ENCODE results near the gene DGLUCY. TPM values are rescaled to one million over a fixed set of nuclear protein-coding genes. Genes with fewer than 3 reads are reported as not detected.

DGLUCY gene
- total RNA-seq, 1 donor from 2014 or later = 8.3 TPM

DNA sequence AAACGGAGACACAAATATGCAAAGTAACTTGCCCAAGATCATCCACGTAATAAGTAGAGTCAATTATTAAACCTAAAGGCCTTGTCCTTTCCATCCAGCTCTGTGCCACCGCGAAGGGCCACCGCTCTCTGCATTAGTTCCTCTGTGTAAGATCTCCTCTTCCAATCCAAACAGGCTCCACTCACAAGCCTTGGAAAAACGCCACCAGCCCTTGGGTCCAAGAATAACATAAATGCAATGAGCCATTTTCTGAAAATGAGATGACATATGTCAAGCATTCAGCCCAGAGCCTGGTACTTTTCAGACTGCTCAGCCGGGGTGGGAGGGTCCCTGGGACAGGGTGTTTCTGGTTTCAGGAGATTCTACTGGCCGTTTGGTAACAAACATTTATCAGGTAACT lies 30.0 kb downstream of the DGLUCY start:
- Mint-ChIP-seq H3K4me3 (ENCODE audit: unreplicated experiment) (no peak overlapping the region), H3K27me3 (ENCODE audit: unreplicated experiment) (peaks cover 2% of the 10 kb centered on the region), H3K4me1 (ENCODE audit: low read depth, unreplicated experiment) (no peaks in the 10 kb centered on the region), H3K36me3 (ENCODE audit: unreplicated experiment) (no peaks in the 10 kb centered on the region), H3K9me3 (ENCODE audit: unreplicated experiment) (no peaks in the 10 kb centered on the region), H3K27ac (ENCODE audit: unreplicated experiment) (no peak overlapping the region)
- TF ChIP-seq CTCF (IDR thresholded peaks at IDR 0.05; ENCODE audit: partially characterized antibody, unreplicated experiment) = no peak
- no peak for DNase-seq

DNA sequence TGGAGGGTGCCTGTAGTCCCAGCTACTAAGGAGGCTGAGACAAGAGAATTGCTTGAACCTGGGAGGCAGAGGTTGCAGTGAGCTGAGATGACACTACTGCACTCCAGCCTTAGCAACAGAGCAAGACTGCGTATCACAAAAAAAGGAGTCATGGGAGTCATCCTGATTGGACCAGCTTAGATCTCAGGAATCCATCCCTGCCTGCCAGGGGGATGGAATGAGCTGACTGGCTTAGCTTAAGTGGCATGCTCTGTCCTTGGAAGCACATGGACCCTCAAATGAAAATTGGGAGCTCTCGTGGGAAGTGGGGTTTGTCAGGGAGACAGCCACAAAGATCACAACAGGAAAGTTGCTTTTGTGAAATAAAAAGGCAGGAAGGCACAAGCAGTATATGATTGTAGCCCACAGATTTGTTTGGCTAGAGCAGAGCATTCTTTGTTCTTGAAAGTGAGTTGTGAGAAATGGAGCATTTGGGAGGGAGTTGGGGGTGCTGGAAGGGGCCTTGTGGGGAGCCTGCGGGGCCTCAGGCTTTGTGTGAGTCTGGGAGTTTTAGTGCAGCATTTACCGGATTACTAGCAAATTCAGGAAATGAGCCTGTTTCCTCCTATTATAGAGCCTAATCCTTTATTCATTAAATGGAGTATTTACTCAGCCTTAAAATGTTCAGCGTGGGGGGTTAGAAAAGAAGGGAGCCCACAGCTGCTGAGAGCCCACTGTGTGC lies 30.7 kb downstream of the DGLUCY start:
- Mint-ChIP-seq H3K27ac (ENCODE audit: unreplicated experiment) (no peak overlapping the region), H3K4me3 (ENCODE audit: unreplicated experiment) (no peak overlapping the region), H3K4me1 (ENCODE audit: low read depth, unreplicated experiment) (no peaks in the 10 kb centered on the region), H3K9me3 (ENCODE audit: unreplicated experiment) (no peaks in the 10 kb centered on the region), H3K36me3 (ENCODE audit: unreplicated experiment) (no peaks in the 10 kb centered on the region), H3K27me3 (ENCODE audit: unreplicated experiment) (peaks cover 2% of the 10 kb centered on the region)
- no peak for DNase-seq
- TF ChIP-seq CTCF (IDR thresholded peaks at IDR 0.05; ENCODE audit: partially characterized antibody, unreplicated experiment) = no peak

DNA sequence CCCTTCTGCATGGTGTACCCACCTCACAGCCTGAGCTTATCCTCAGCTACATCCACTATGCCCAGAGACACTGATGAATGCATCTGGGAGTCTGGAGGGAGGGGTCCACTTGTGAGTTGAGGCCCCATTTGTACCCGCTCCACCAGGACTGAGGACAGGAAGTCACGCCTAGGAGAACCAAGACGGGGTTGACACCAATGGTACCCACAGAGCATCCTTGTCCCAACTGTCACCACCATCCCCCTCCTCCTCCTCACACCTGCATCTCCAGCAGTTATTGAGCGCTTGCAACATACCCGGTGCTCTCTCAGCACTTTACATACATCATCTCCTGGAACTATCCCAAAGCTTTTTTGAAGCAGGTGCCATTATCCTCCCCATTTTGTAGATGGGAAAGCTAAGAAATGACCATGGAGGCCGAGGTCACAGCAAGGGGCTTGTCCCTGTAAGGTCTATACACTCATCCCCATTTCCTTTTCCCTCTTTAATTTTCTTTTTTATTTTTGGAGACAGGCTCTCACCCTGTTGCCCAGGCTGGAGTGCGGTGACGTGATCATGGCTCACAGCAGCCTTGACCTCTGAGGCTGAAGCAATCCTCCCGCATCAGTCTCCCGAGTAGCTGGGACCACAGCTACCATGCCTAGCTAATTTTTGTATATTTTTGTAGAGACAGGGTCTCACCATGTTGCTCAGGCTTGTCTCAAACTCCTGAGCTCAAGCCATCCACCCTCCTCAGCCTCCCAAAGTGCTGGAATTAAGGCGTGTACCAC lies 31.7 kb downstream of the DGLUCY start:
- H3K27me3 Mint-ChIP-seq (ENCODE audit: unreplicated experiment) = peaks cover 2% of the 10 kb centered on the region
- H3K4me1 Mint-ChIP-seq (ENCODE audit: low read depth, unreplicated experiment) = no peaks in the 10 kb centered on the region
- H3K27ac Mint-ChIP-seq (ENCODE audit: unreplicated experiment) = no peak overlapping the region
- no peaks in the 10 kb centered on the region for H3K36me3 Mint-ChIP-seq (ENCODE audit: unreplicated experiment)
- no peak overlapping the region for H3K4me3 Mint-ChIP-seq (ENCODE audit: unreplicated experiment)
- DNase-seq = no peak
- TF ChIP-seq CTCF (IDR thresholded peaks at IDR 0.05; ENCODE audit: partially characterized antibody, unreplicated experiment) = no peak
- H3K9me3 Mint-ChIP-seq (ENCODE audit: unreplicated experiment) = no peaks in the 10 kb centered on the region

DNA sequence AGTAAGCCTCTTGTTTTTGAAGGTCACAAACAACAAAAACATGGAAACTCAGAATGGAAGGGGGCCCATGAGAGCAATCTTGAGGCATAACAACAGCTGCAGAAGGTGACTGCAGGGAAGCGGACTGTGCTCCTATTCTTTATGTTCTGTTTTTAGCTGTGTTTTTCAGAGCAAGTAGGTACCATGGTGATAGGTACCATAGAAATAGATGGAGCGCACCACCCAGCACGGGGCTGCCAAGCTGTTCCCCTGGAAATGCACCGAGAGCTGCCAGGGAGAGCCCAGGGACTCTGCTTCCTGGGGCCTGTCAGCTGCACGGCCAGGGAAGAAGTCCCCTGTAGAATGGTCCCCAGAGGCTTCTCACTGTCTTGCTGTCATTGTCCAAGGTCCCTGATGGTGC lies 32.8 kb downstream of the DGLUCY start:
- Mint-ChIP-seq H3K9me3 (ENCODE audit: unreplicated experiment) (no peaks in the 10 kb centered on the region), H3K27ac (ENCODE audit: unreplicated experiment) (no peak overlapping the region), H3K27me3 (ENCODE audit: unreplicated experiment) (peaks cover 2% of the 10 kb centered on the region), H3K4me3 (ENCODE audit: unreplicated experiment) (no peak overlapping the region), H3K4me1 (ENCODE audit: low read depth, unreplicated experiment) (no peaks in the 10 kb centered on the region), H3K36me3 (ENCODE audit: unreplicated experiment) (peaks cover 4% of the 10 kb centered on the region)
- DNase-seq = no peak
- no peak for TF ChIP-seq CTCF (IDR thresholded peaks at IDR 0.05; ENCODE audit: partially characterized antibody, unreplicated experiment)

- no peak for TF ChIP-seq CTCF (IDR thresholded peaks at IDR 0.05; ENCODE audit: partially characterized antibody, unreplicated experiment)
- peaks cover 4% of the 10 kb centered on the region for H3K36me3 Mint-ChIP-seq (ENCODE audit: unreplicated experiment)
Measured at GRCh38 chr14:91149462-91149861, 35.6 kb downstream of the DGLUCY start.

More at GRCh38 chr14:91149462-91149861, 35.6 kb downstream of the DGLUCY start:
- Mint-ChIP-seq H3K9me3 (ENCODE audit: unreplicated experiment) (no peaks in the 10 kb centered on the region), H3K27ac (ENCODE audit: unreplicated experiment) (no peak overlapping the region), H3K27me3 (ENCODE audit: unreplicated experiment) (peaks cover 4% of the 10 kb centered on the region), H3K4me1 (ENCODE audit: low read depth, unreplicated experiment) (no peaks in the 10 kb centered on the region), H3K4me3 (ENCODE audit: unreplicated experiment) (no peak overlapping the region)
- DNase-seq = no peak

Measured in glutamatergic neuron (in vitro differentiated cells).